Measurements from ENCODE around the gene SLN.
"Not testable (repeated sequence)": the region's sequence is repeated elsewhere in the genome, so short reads cannot be mapped to it uniquely, and the experiment has no call there.

- not testable (repeated sequence) for TF ChIP-seq CTCF, POLR2A (IDR thresholded peaks at IDR 0.05)
Measured at GRCh38 chr11:107758719-107759355, 47.0 kb upstream of the SLN start.
